Hematopoietic multipotent progenitor cell treated with erythropoietin and hydrocortisone succinate and interleukin-3 and kit ligand, for 17 days (in vitro differentiated cells): ENCODE measurements around the gene USF3.

Experiments
- DNase-seq: peaks from one replicate; pipeline ENCODE4 v3.0.0-alpha.2; 2015; ENCODE audit warnings: low spot score

USF3 gene

GRCh38 chr3:113606539-113607218 lies 89.8 kb downstream of the USF3 start:
- DNase-seq = no peak

GRCh38 chr3:113602836-113603235 lies 93.6 kb downstream of the USF3 start:
- no peak for DNase-seq

- DNase-seq = no peak
Observed at GRCh38 chr3:113602256-113602655, 94.2 kb downstream of the USF3 start.

- no peak for DNase-seq
Observed at GRCh38 chr3:113601240-113601639, 95.2 kb downstream of the USF3 start.

GRCh38 chr3:113600418-113601182 lies 95.8 kb downstream of the USF3 start:
- DNase-seq = no peak
